Tibial nerve (tissue), 4 donors: ENCODE measurements around the gene BMP8A.

Experiments used
- EP300 ChIP-seq, 2 donors: sonication (generic); formaldehyde crosslinking; IDR thresholded peaks; one replicate each; pipeline ENCODE4 v1.6.1; 2017; ENCODE audit warnings: antibody characterized with exemption in 2 of 2, mild to moderate bottlenecking in 1 of 2
- POLR2A ChIP-seq, 2 donors: fragments of 450-650 bp; IDR thresholded peaks; one replicate each; pipeline ENCODE4 v1.6.1; 2017; ENCODE audit warnings: antibody characterized with exemption in 2 of 2, mild to moderate bottlenecking in 2 of 2, moderate library complexity in 2 of 2
- TF ChIP-seq, protein P1 (sequence below), 5 experiments: fragments of 200-600 bp in 3 of 5; fragments of 450-650 bp in 2 of 5; sonication (generic) in 3 of 5; IDR thresholded peaks; one replicate each; pipeline ENCODE4 v1.5.1; 2016 to 2019; ENCODE audit warnings: antibody characterized with exemption in 5 of 5, mild to moderate bottlenecking in 3 of 5, moderate library complexity in 2 of 5

DNA sequence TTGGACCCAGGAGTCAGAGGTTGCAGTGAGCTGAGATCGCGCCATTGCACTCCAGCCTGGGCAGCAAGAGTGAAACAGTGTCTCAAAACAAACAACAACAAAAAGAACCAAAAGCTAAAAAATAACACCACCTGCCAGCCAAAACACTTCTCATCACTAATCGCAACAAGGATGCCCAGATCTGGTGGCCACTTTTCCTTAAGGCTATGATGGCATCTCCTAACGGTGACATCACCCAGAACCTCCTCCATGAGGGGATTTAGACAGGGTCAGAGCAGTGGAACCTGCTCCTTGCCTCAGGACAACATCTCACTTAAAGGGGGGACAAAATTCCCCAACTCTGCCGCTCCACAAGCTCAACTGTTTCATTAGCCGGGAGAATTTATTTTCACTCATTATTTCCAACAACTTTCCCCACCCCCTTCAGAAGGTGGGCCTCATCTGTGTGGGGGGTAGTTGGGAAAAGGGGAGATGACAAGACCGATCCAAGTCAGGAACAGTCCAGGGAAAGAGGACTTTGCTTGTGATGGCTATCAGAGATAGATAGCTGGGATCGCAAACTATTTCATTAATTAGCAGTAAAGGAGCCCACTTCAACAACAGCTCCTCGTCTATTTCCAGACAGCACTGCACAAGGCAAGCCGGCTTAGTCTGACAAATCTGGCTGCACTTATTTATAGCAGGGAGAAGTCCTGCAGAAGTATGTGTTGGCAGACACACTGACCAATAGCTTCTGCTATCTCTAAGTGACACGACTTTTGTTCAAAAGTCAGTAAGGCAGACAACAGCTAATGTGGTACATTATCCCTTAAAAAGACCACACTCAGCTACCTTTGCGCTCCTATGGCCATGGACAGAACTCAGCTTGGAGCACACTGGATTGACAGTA, 82.5 kb downstream of the BMP8A start:
- TF ChIP-seq POLR2A (IDR thresholded peaks at IDR 0.05) (no peak), EP300 (IDR thresholded peaks at IDR 0.05) (no peak)
- TF ChIP-seq, protein P1, sequence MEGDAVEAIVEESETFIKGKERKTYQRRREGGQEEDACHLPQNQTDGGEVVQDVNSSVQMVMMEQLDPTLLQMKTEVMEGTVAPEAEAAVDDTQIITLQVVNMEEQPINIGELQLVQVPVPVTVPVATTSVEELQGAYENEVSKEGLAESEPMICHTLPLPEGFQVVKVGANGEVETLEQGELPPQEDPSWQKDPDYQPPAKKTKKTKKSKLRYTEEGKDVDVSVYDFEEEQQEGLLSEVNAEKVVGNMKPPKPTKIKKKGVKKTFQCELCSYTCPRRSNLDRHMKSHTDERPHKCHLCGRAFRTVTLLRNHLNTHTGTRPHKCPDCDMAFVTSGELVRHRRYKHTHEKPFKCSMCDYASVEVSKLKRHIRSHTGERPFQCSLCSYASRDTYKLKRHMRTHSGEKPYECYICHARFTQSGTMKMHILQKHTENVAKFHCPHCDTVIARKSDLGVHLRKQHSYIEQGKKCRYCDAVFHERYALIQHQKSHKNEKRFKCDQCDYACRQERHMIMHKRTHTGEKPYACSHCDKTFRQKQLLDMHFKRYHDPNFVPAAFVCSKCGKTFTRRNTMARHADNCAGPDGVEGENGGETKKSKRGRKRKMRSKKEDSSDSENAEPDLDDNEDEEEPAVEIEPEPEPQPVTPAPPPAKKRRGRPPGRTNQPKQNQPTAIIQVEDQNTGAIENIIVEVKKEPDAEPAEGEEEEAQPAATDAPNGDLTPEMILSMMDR (IDR thresholded peaks at IDR 0.05): no peak
